Stimulated activated CD4-positive, alpha-beta T cell treated with anti-CD3 and anti-CD28 coated beads, Interleukin-2, amount 100 ng/mL, for 24 hours (primary cell): ENCODE results near the gene TMEM164.

Experiments
- DNase-seq, 2 donors: peaks; one replicate each; pipeline ENCODE4 v3.0.0-alpha.2; 2020

Gene TMEM164

GRCh38 chrX:110086162-110086915, 83.4 kb downstream of the TMEM164 start:
- DNase-seq, result no peak

- no peak for DNase-seq
Measured at GRCh38 chrX:110086916-110087484, 84.1 kb downstream of the TMEM164 start.

GRCh38 chrX:110087485-110088356, 84.8 kb downstream of the TMEM164 start:
- DNase-seq, result no peak

GRCh38 chrX:110089656-110090403, 86.9 kb downstream of the TMEM164 start:
- no peak for DNase-seq

- DNase-seq, result no peak
Measured at GRCh38 chrX:110097920-110098319, 95.0 kb downstream of the TMEM164 start.

- DNase-seq, result no peak
Measured at GRCh38 chrX:110103344-110103743, 100.4 kb downstream of the TMEM164 start.

- no peak for DNase-seq
Measured at GRCh38 chrX:110104078-110104477, 101.2 kb downstream of the TMEM164 start.

GRCh38 chrX:110108381-110108821, 105.5 kb downstream of the TMEM164 start:
- DNase-seq, result no peak

- no peak for DNase-seq
Measured at GRCh38 chrX:110114260-110114776, 111.4 kb downstream of the TMEM164 start.

GRCh38 chrX:110116066-110116980, 113.4 kb downstream of the TMEM164 start:
- no peak for DNase-seq

GRCh38 chrX:110118530-110118929, 115.6 kb downstream of the TMEM164 start:
- DNase-seq, result no peak

- DNase-seq, result no peak
Measured at GRCh38 chrX:110119480-110119879, 116.6 kb downstream of the TMEM164 start.

- DNase-seq, result no peak
Measured at GRCh38 chrX:110120025-110120424, 117.1 kb downstream of the TMEM164 start.

- DNase-seq, result no peak
Measured at GRCh38 chrX:110123331-110123782, 120.4 kb downstream of the TMEM164 start.

- no peak for DNase-seq
Measured at GRCh38 chrX:110125446-110126162, 122.7 kb downstream of the TMEM164 start.

GRCh38 chrX:110131031-110131430, 128.1 kb downstream of the TMEM164 start:
- no peak for DNase-seq

GRCh38 chrX:110132450-110133114, 129.7 kb downstream of the TMEM164 start:
- no peak for DNase-seq

GRCh38 chrX:110133735-110134370, 130.9 kb downstream of the TMEM164 start:
- no peak for DNase-seq

- DNase-seq, result no peak
Measured at GRCh38 chrX:110135618-110136017, 132.7 kb downstream of the TMEM164 start.

GRCh38 chrX:110136136-110136535, 133.2 kb downstream of the TMEM164 start:
- DNase-seq, result no peak
